ENCODE results near the gene THBS1.

THBS1 gene

GRCh38 chr15:39542385-39543065, 38.4 kb upstream of the THBS1 start:
- TF ChIP-seq CTCF (IDR thresholded peaks at IDR 0.05; ENCODE audit: insufficient read depth, missing control alignments), result no peak
- no peak for DNase-seq (ENCODE audit: insufficient read length, low spot score)
- FAIRE-seq, result no peak

DNA sequence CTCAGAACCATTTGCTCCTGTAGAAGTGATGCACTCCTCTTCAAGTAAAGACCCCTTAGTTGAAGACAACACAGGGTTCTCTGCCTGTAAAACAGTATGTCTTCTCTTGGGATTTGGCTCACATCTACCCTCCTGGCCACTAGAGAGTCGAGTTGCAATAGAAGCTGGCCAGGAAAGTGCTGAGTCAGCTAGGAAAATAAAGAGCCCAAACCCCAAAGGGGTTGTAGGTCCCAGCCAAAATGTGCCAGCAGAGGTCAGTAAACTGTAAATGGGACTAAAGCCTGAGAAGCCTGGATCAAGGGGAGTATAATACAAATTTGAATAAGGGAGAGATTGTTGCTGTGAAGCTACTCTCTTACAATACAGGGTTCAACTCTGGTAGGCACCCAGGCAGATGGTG, 37.2 kb upstream of the THBS1 start:
- no peak for FAIRE-seq
- DNase-seq (ENCODE audit: insufficient read length, low spot score), result no peak
- TF ChIP-seq CTCF (IDR thresholded peaks at IDR 0.05; ENCODE audit: insufficient read depth, missing control alignments), result no peak

DNA sequence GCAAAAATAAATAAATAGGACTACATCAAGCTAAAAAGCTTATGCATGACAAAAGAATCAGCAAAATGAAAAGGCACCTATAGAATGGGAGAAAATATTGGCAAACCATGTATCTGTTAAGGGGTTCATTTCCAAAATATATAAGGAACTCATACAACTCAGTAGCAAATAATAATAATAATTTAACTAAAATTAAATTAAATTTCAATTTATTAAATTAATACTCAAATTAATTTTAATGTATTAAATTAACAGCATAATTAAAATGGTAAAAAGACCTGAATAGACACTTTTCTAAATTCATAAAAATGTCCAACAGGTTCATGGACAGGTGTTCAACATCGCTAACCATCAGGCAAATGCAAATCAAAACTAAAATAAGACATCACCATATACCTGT, 34.0 kb upstream of the THBS1 start:
- FAIRE-seq (no peak), DNase-seq (ENCODE audit: insufficient read length, low spot score) (no peak)
- TF ChIP-seq CTCF (IDR thresholded peaks at IDR 0.05; ENCODE audit: insufficient read depth, missing control alignments), result no peak

DNA sequence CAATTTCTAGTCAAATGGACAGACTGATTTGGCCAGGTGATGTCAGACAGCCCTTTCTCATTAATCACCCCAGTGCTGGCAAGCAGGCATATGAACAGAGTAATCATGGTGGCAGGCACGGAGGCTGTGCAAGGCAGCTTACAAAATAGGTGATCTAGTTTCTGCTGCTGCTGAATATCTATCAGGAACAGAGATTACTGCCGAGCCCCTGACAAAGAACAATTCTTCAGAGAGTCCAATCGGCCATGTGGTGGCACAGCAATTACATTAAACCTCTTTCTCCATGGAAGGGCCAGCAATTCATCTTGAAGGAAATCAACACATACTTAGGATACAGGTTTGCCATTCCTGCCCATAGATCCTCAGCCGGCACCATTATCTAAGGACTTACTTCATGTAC, 32.3 kb upstream of the THBS1 start:
- DNase-seq (ENCODE audit: insufficient read length, low spot score) (no peak), FAIRE-seq (no peak)
- no peak for TF ChIP-seq CTCF (IDR thresholded peaks at IDR 0.05; ENCODE audit: insufficient read depth, missing control alignments)

DNA sequence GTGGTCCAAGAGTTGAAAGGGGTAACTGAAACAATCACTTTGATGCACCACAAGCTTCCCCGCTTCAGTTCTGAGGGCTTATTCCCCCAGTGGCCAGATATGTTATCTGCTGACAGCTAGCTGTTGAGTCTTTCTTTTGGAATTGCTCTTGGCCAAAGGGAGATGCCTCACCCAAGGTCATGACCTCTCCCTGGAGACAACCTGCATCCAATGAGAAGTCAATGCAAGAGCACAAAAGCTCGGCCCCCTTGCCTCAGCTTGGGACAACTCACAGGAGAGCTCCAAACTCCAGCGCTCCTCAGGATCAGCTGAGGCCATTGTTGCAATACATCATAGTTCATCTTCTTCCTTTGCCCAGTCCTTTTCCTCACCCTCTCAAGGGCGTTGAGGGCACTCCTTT, 31.0 kb upstream of the THBS1 start:
- TF ChIP-seq CTCF (IDR thresholded peaks at IDR 0.05; ENCODE audit: insufficient read depth, missing control alignments), result no peak
- no peak for DNase-seq (ENCODE audit: insufficient read length, low spot score)
- no peak for FAIRE-seq

- FAIRE-seq (no peak), DNase-seq (ENCODE audit: insufficient read length, low spot score) (no peak)
- TF ChIP-seq CTCF (IDR thresholded peaks at IDR 0.05; ENCODE audit: insufficient read depth, missing control alignments), result no peak
Observed at GRCh38 chr15:39551476-39551875, 29.4 kb upstream of the THBS1 start.

DNA sequence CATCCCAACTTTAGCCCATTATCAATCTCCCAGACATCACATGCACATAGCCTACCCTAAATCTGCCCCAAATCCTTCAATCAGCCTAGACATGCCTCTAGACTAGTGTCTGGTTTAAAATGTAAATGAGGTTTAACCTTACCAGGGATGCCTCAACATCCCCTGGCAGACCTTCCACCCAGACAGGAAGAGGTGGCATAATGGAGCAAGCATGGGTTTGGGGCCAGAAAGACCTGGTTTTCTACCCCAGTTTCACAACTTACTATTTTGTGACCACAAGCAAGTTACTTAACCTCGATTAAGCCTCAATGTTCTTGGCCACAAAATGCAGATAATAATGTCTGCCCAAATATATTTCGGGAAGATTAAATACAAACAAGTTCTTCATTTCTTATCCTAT, 28.3 kb upstream of the THBS1 start:
- DNase-seq (ENCODE audit: insufficient read length, low spot score), result no peak
- no peak for TF ChIP-seq CTCF (IDR thresholded peaks at IDR 0.05; ENCODE audit: insufficient read depth, missing control alignments)

More for the DNA sequence above, 28.3 kb upstream of the THBS1 start:
- FAIRE-seq, result no peak
